SK-N-SH (cell line): ENCODE data around the gene TEX35.
"Not testable (repeated sequence)": the region's sequence is repeated elsewhere in the genome, so short reads cannot be mapped to it uniquely, and the experiment has no call there.

Source experiments
- CTCF ChIP-seq: fragments of 200-600 bp; sonication (generic); IDR thresholded peaks from 2 replicates; pipeline ENCODE4 v1.6.1; 2017; ENCODE audit warnings: antibody characterized with exemption, mild to moderate bottlenecking, moderate library complexity
- YY1 ChIP-seq: IDR thresholded peaks from 2 replicates; pipeline ENCODE4 v1.4.0; 2012; ENCODE audit warnings: low read depth, mild to moderate bottlenecking

- TF ChIP-seq CTCF, YY1: not testable (repeated sequence)
These were observed 42.7 kb downstream of the TEX35 start for GRCh38 chr1:178555613-178556012.
